K562 (cell line): Measurements from ENCODE around the gene SERTAD1. TPM values are rescaled to one million over a fixed set of nuclear protein-coding genes. Genes with fewer than 3 reads are reported as not detected.

ENCODE experiments used
- ATF1 ChIP-seq, 2 experiments: fragments of 450-650 bp in 1 of 2; IDR thresholded peaks; 2 replicates each; pipeline ENCODE4 v1.6.1; 2016; ENCODE audit warnings: missing compliant biosample characterization in 1 of 2, missing genetic modification characterization in 1 of 2
- ATF4 ChIP-seq: fragments of 450-650 bp; formaldehyde crosslinking; IDR thresholded peaks from 2 replicates; pipeline ENCODE4 v1.4.0; 2022; ENCODE audit warnings: mild to moderate bottlenecking, moderate library complexity
- CTBP1 ChIP-seq: fragments of 450-650 bp; IDR thresholded peaks from 2 replicates; pipeline ENCODE4 v1.6.1; 2016; ENCODE audit warnings: borderline replicate concordance
- JUND ChIP-seq, 2 experiments: IDR thresholded peaks; 2 replicates in 1 of 2; 3 replicates in 1 of 2; pipeline ENCODE4 v1.6.1; 2011; ENCODE audit warnings: borderline replicate concordance in 2 of 2, low read depth in 2 of 2, low read length in 2 of 2, improper control_type of control experiment in 1 of 2, missing biosample characterization in 1 of 2, missing genetic modification characterization in 1 of 2, missing genetic modification reagents in 1 of 2
- KLF16 ChIP-seq: IDR thresholded peaks from 2 replicates; pipeline ENCODE4 v1.6.1; 2016; ENCODE audit warnings: antibody characterized with exemption
- KLF6 ChIP-seq: fragments of 250-450 bp; sonication (Bioruptor Pico); IDR thresholded peaks from 2 replicates; pipeline ENCODE4 v1.4.0; 2020; ENCODE audit warnings: mild to moderate bottlenecking, moderate library complexity, borderline replicate concordance
- MTA3 ChIP-seq: fragments of 450-650 bp; formaldehyde crosslinking; IDR thresholded peaks from 2 replicates; pipeline ENCODE4 v1.6.1; 2017; ENCODE audit warnings: mild to moderate bottlenecking, borderline replicate concordance
- MYC ChIP-seq, 2 experiments: fragments of 250-450 bp in 1 of 2; sonication (Bioruptor Pico) in 1 of 2; IDR thresholded peaks; 2 replicates each; pipeline versions ENCODE4 v1.5.1 to v1.6.1; 2012 to 2021; ENCODE audit warnings: low read depth in 2 of 2, borderline replicate concordance in 1 of 2, improper control_type of control experiment in 1 of 2, low read length in 1 of 2, mild to moderate bottlenecking in 1 of 2, moderate library complexity in 1 of 2
- NR1H2 ChIP-seq: sonication (generic); formaldehyde crosslinking; IDR thresholded peaks from 2 replicates; pipeline ENCODE4 v1.4.0; 2020; ENCODE audit warnings: mild to moderate bottlenecking, missing genetic modification reagents
- NR4A1 ChIP-seq, 2 experiments: fragments of 250-450 bp in 1 of 2; fragments of 450-650 bp in 1 of 2; sonication (Bioruptor Pico) in 1 of 2; IDR thresholded peaks; 2 replicates each; pipeline versions ENCODE4 v1.4.0 to v1.6.1; 2016 to 2020; ENCODE audit warnings: mild to moderate bottlenecking in 2 of 2, missing compliant biosample characterization in 1 of 2, missing genetic modification characterization in 1 of 2, moderate library complexity in 1 of 2
- POLR2AphosphoS2 ChIP-seq: IDR thresholded peaks from 2 replicates; pipeline ENCODE4 v1.6.1; 2012; ENCODE audit warnings: low read length, improper control_type of control experiment
- RBM25 ChIP-seq: fragments of 200-400 bp; formaldehyde crosslinking; IDR thresholded peaks from 2 replicates; pipeline ENCODE4 v1.6.1; 2018; ENCODE audit warnings: low read length, low read depth, moderate library complexity; ENCODE audit not compliant: severe bottlenecking
- TAF1 ChIP-seq: IDR thresholded peaks from 2 replicates; pipeline ENCODE4 v1.6.1; 2011; ENCODE audit warnings: mild to moderate bottlenecking, low read length, moderate library complexity; ENCODE audit not compliant: insufficient read depth, control insufficient read depth, severe bottlenecking; ENCODE audit errors: extremely low read depth
- TCF15 ChIP-seq: fragments of 250-450 bp; sonication (Bioruptor Pico); IDR thresholded peaks from 2 replicates; pipeline ENCODE4 v1.8.0; 2022; ENCODE audit warnings: moderate library complexity, mild to moderate bottlenecking, inconsistent platforms
- UBTF ChIP-seq, 2 experiments: IDR thresholded peaks; 2 replicates each; pipeline ENCODE4 v1.6.1; 2012; ENCODE audit warnings: improper control_type of control experiment in 2 of 2, low read depth in 2 of 2, low read length in 2 of 2, borderline replicate concordance in 1 of 2
- USF1 ChIP-seq: sonication (generic); formaldehyde crosslinking; IDR thresholded peaks from 2 replicates; pipeline ENCODE4 v1.9.0; 2022; ENCODE audit warnings: mild to moderate bottlenecking, missing genetic modification reagents
- ZBTB17 ChIP-seq: fragments of 450-650 bp; formaldehyde crosslinking; IDR thresholded peaks from 2 replicates; pipeline ENCODE4 v1.4.0; 2020; ENCODE audit warnings: mild to moderate bottlenecking
- ZBTB26 ChIP-seq: fragments of 450-650 bp; formaldehyde crosslinking; IDR thresholded peaks from 2 replicates; pipeline ENCODE4 v1.4.0; 2022; ENCODE audit warnings: missing genetic modification characterization
- polyA plus RNA-seq, 8 experiments: library from polyadenylated mRNA; depleted of rRNA in 4 of 8; stranded (reverse) in 5 of 8; unstranded in 3 of 8; fragments of >200 nt; fragmentation: Nextera tagmentation in 2 of 8; fragmentation: Illumina TruSeq in 1 of 8; extraction: Ambion mirVana in 2 of 8; extraction: Trizol in 1 of 8; gene quantifications; 2 replicates each; pipeline versions ENCODE4 v1.2.1 to v1.2.3, GENCODE V29; 2011 to 2014; ENCODE audit warnings: inconsistent platforms in 1 of 8, missing spikeins in 1 of 8
- total RNA-seq, 7 experiments: library from RNA; depleted of rRNA in 6 of 7; stranded (reverse); fragments of >200 nt in 6 of 7; fragmentation: Illumina TruSeq in 2 of 7; extraction: Trizol in 2 of 7; gene quantifications; 2 replicates each; pipeline versions ENCODE4 v1.2.1 to v1.2.3, GENCODE V29; 2011 to 2021; ENCODE audit warnings: low replicate concordance in 1 of 7

Gene SERTAD1
- total and polyA plus RNA-seq, 9 of the 15 experiments (the other 6 are each of a cell fraction or from before 2014, with no cell fraction given), result 0.15 to 8.7 (median 4.9) TPM

- TF ChIP-seq TAF1, result peak; percentile 29
- 0 out of 2 replicates have a peak, but pooled peaks have one; percentile 85 for TF ChIP-seq NR1H2 (CRISPR knock-in tag)
- TF ChIP-seq ZBTB17 (CRISPR knock-in tag), result 0 out of 2 replicates have a peak, but pooled peaks have one; percentile 13
- TF ChIP-seq JUND (IDR thresholded peaks at IDR 0.05; ENCODE audit: borderline replicate concordance, low read depth, low read length), result peak; percentile 15; the same call in 1 of the 2 replicates
- TF ChIP-seq JUND (tag; IDR thresholded peaks at IDR 0.05; ENCODE audit: borderline replicate concordance, low read depth, low read length), result no peak; the same call in 2 of the 3 replicates
- no peak for TF ChIP-seq TCF15 (CRISPR knock-in tag)
- 0 out of 2 replicates have a peak, but pooled peaks have one; percentile 47 for TF ChIP-seq CTBP1
- TF ChIP-seq ZBTB26 (CRISPR knock-in tag), result peak; percentile 58; the same call in 1 of the 2 replicates
- 0 out of 4 replicates have a peak, but pooled peaks of 1 of the 2 experiments have one; percentile 23 for TF ChIP-seq UBTF (IDR thresholded peaks at IDR 0.05; ENCODE audit: borderline replicate concordance in 1 of 2, low read depth in 2 of 2, low read length in 2 of 2)
- peak; percentile 10; the same call in 1 of the 2 replicates for TF ChIP-seq MTA3
- TF ChIP-seq KLF16, result no peak
- TF ChIP-seq ATF4 (CRISPR knock-in tag), result 0 out of 2 replicates have a peak, but pooled peaks have one; percentile 25
- peak; percentile 81; the same call in 1 of the 2 replicates for TF ChIP-seq NR4A1 (CRISPR knock-in tag; IDR thresholded peaks at IDR 0.05)
- no peak for TF ChIP-seq NR4A1 (tag; IDR thresholded peaks at IDR 0.05)
- peak; percentile 62 for TF ChIP-seq RBM25
- no peak for TF ChIP-seq ATF1 (CRISPR knock-in tag; IDR thresholded peaks at IDR 0.05)
- TF ChIP-seq ATF1 (tag; IDR thresholded peaks at IDR 0.05), result peak; percentile 59; the same call in 1 of the 2 replicates
- TF ChIP-seq POLR2AphosphoS2, result peak; percentile 79; the same call in 1 of the 2 replicates
- peak; percentile 51 for TF ChIP-seq USF1 (CRISPR knock-in tag)
- TF ChIP-seq KLF6 (CRISPR knock-in tag), result peak; percentile 48; the same call in 1 of the 2 replicates
- TF ChIP-seq MYC (IDR thresholded peaks at IDR 0.05; ENCODE audit: low read depth, low read length), result peak; percentile 12
- TF ChIP-seq MYC (CRISPR knock-in tag; IDR thresholded peaks at IDR 0.05; ENCODE audit: borderline replicate concordance, low read depth), result no peak
Measured at GRCh38 chr19:40465557-40466218, 39.9 kb upstream of the SERTAD1 start, which contains the start of gene BLVRB (continued).
